A549 (cell line): Measurements from ENCODE around the gene SLFN5. TPM values are rescaled to one million over a fixed set of nuclear protein-coding genes. Genes with fewer than 3 reads are reported as not detected.
"Not testable (repeated sequence)": the region's sequence is repeated elsewhere in the genome, so short reads cannot be mapped to it uniquely, and the experiment has no call there.

ENCODE experiments used
- ATAC-seq, 2 experiments: fragments of 200-7000 bp in 1 of 2; fragments of >200 bp in 1 of 2; cut with Nextera tagmentation in 1 of 2; cut with Tn5 transposase in 1 of 2; 3 replicates each; pipeline versions ENCODE4 v1.8.0 to v1.9.1; 2018 to 2020; ENCODE audit warnings: mild to moderate bottlenecking in 1 of 2, moderate library complexity in 1 of 2
- CTCF ChIA-PET: fragments of 300-600 bp; sonication (Branson Sonifier 250); formaldehyde crosslinking; extraction: SDS; loops from one replicate; lab custom pipeline; 2021; ENCODE audit warnings: antibody characterized with exemption, inconsistent platforms; lab: Yijun Ruan, JAX
- POLR2A ChIA-PET: fragments of 350-600 bp; formaldehyde crosslinking; extraction: SDS; loops from one replicate; lab custom pipeline; 2021; ENCODE audit warnings: antibody characterized with exemption, inconsistent platforms; lab: Yijun Ruan, JAX
- DNase-seq, 2 experiments: peaks; one replicate each; pipeline versions ENCODE4 v3.0.0 to v3.0.0-alpha.2; 2011 to 2016; ENCODE audit warnings: low read depth in 1 of 2, low spot score in 1 of 2
- FAIRE-seq: peaks from 2 replicates; lab custom pipeline; 2011; peaks lifted over from hg19 to GRCh38; lab: Jason Lieb, UNC
- H3K27ac ChIP-seq, 2 experiments: fragments of >200 bp; sonication (Bioruptor Twin); formaldehyde crosslinking; 3 replicates each; pipeline ENCODE4 v1.5.1; 2016 to 2017
- H3K4me1 ChIP-seq: fragments of >200 bp; sonication (Bioruptor Twin); formaldehyde crosslinking; 3 replicates; pipeline ENCODE4 v1.6.1; 2016
- H3K4me2 ChIP-seq: fragments of >200 bp; sonication (Bioruptor Twin); formaldehyde crosslinking; 3 replicates; pipeline ENCODE4 v1.6.1; 2016
- H3K4me3 ChIP-seq: fragments of >200 bp; sonication (Bioruptor Twin); formaldehyde crosslinking; 3 replicates; pipeline ENCODE4 v1.5.1; 2016
- H3K9me3 ChIP-seq: fragments of >200 bp; sonication (Bioruptor Twin); formaldehyde crosslinking; 3 replicates; pipeline ENCODE4 v1.6.1; 2016
- BCL3 ChIP-seq: fragments of >200 bp; sonication (Bioruptor Twin); formaldehyde crosslinking; IDR thresholded peaks from 3 replicates; pipeline ENCODE4 v1.6.1; 2016
- CEBPB ChIP-seq, 2 experiments: fragments of >200 bp in 1 of 2; sonication (Bioruptor Twin) in 1 of 2; formaldehyde crosslinking in 1 of 2; IDR thresholded peaks; 2 replicates each; pipeline ENCODE4 v1.6.1; 2012 to 2016
- FOSB ChIP-seq: fragments of 250-450 bp; sonication (Bioruptor Pico); IDR thresholded peaks from 2 replicates; pipeline ENCODE4 v1.5.0; 2020; ENCODE audit warnings: mild to moderate bottlenecking, moderate library complexity
- GATA3 ChIP-seq: IDR thresholded peaks from 2 replicates; pipeline ENCODE4 v1.6.1; 2012; ENCODE audit warnings: borderline replicate concordance
- JUN ChIP-seq, 2 experiments: fragments of >200 bp; sonication (Bioruptor Twin); formaldehyde crosslinking; IDR thresholded peaks; 2 replicates in 1 of 2; 3 replicates in 1 of 2; pipeline ENCODE4 v1.6.1; 2016 to 2017
- JUNB ChIP-seq: fragments of >200 bp; sonication (Bioruptor Twin); formaldehyde crosslinking; IDR thresholded peaks from 2 replicates; pipeline ENCODE4 v1.6.1; 2016
- PBX3 ChIP-seq: IDR thresholded peaks from 2 replicates; pipeline ENCODE4 v1.6.1; 2012
- PHF8 ChIP-seq: fragments of 200-600 bp; sonication (generic); IDR thresholded peaks from 2 replicates; pipeline ENCODE4 v1.6.1; 2016; ENCODE audit warnings: low read depth, mild to moderate bottlenecking, antibody characterized with exemption, moderate library complexity, borderline replicate concordance
- POLR2A ChIP-seq: IDR thresholded peaks from 2 replicates; pipeline ENCODE4 v1.6.1; 2012; ENCODE audit warnings: mild to moderate bottlenecking, low read length
- REST ChIP-seq: fragments of 200-600 bp; sonication (generic); IDR thresholded peaks from 2 replicates; pipeline ENCODE4 v1.6.1; 2016; ENCODE audit warnings: antibody characterized with exemption, mild to moderate bottlenecking, moderate library complexity
- RNF2 ChIP-seq: fragments of 200-600 bp; sonication (generic); IDR thresholded peaks from 2 replicates; pipeline ENCODE4 v1.6.1; 2016; ENCODE audit warnings: low read depth, mild to moderate bottlenecking, antibody characterized with exemption, moderate library complexity, borderline replicate concordance
- ZC3H11A ChIP-seq: fragments of 450-650 bp; IDR thresholded peaks from 2 replicates; pipeline ENCODE4 v1.6.1; 2014; ENCODE audit warnings: antibody characterized with exemption, mild to moderate bottlenecking
- WGBS: methylation state at CpG from one replicate; pipeline ENCODE4 v1.1.6; 2017; ENCODE audit errors: missing lambda C conversion rate; 5-methylcytosine and 5-hydroxymethylcytosine counted together
- polyA minus RNA-seq: library from RNA; depleted of rRNA, polyadenylated mRNA; stranded (reverse); fragments of >200 nt; gene quantifications from 2 replicates; pipeline ENCODE4 v1.2.3, GENCODE V29; 2011; rRNA and poly(A)+ RNA removed
- polyA plus RNA-seq, 4 experiments: library from polyadenylated mRNA; depleted of rRNA in 3 of 4; stranded (reverse); fragments of >200 nt; fragmentation: RNase III in 1 of 4; extraction: RNeasy Plus Mini Kit Qiagen cat#74134 plus additional on column Dnase treatment in 1 of 4; gene quantifications; 2 replicates in 3 of 4; 3 replicates in 1 of 4; pipeline ENCODE4 v1.2.3, GENCODE V29; 2011 to 2017
- TF ChIP-seq, protein P1 (sequence below): fragments of 450-650 bp; IDR thresholded peaks from 2 replicates; pipeline ENCODE4 v1.6.1; 2014; ENCODE audit warnings: antibody characterized with exemption
- TF ChIP-seq, protein P2 (sequence below): IDR thresholded peaks from 2 replicates; pipeline ENCODE4 v1.6.1; 2012; ENCODE audit warnings: low read depth, borderline replicate concordance
- TF ChIP-seq, protein P3 (sequence below): IDR thresholded peaks from 2 replicates; pipeline ENCODE4 v1.6.1; 2012

The SLFN5 gene
- 30.3 and 33.1 TPM in 2 replicates for polyA plus RNA-seq (2011; rRNA removed)
- 0.93 and 0.97 TPM in 2 replicates for polyA plus RNA-seq (2012; cell fraction: cytosol; rRNA removed)
- polyA plus RNA-seq (2012; cell fraction: nucleus; rRNA removed), result 0.48 and 0.73 TPM in 2 replicates
- polyA plus RNA-seq (2017; fragmentation: RNase III; extraction: RNeasy Plus Mini Kit Qiagen cat#74134 plus additional on column Dnase treatment), result 1.6 to 2.0 TPM (median 1.9 TPM) in 3 replicates
- polyA minus RNA-seq, result 26.3 and 27.7 TPM in 2 replicates

DNA sequence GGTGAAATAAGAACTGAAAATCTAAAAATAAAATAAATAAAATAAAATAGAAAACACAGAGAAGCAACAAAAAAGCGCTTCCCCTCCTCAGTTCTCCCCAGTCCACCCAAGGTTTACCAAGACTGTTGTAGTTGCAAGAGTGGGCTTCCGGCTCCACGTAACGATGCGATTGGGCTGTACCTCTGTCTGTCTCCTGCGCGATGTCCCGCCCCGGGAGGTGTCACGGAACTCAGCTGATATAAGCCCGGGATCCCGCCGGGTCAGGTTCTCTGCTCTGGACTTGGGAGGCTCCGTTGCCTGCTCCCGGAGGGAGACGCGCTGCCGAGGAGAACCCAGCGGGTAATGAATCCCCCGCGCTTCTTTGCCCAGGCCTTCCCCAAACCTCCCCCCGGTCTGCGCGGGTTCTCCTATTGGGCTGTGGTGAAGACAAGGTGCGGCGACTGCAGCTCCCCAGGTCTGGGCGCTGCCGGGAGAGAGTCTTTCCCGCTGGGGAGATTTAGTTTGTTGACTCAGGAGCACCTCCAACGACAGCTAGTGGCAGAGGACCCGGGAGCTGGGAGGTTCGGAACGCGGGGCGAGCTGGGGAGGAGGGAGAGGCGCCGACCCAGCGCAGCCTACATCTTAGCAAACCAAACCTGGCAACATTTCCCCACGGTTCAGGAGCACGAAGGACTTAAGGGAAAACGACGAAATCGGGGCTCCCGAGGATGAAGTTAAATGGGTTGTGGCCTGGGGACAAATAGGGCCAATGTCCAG is at the start of gene SLFN5:
Gene SLFN5, plus strand, starts transcription at position 268 of the 756 bp plus-strand sequence. CDS start 15,619 bp downstream, outside the sequence.
- Histone ChIP-seq H3K9me3 (no peaks in the 10 kb centered on the region), H3K4me3 (peak within 1 kb of the TSS; percentile 82), H3K27ac (peak within 1 kb of the TSS; percentile 88), H3K4me1 (peaks cover 40% of the 10 kb centered on the region), H3K4me2 (peak within 1 kb of the TSS; percentile 96)
- 2% methylated on average over 43 of the region's 44 CpGs for WGBS
- DNase-seq (peak; percentile 91 to 98), ATAC-seq (peak; percentile 83 to 96), FAIRE-seq (no peak)
- ChIA-PET POLR2A (interaction anchor here (0.6 to 3.4 kb wide), 12 partner anchors 9 to 190 kb away, joined by 3 to 65 read pairs (median 4); partner anchors contain the start of gene SLFN11), CTCF (interaction anchor here (0.6 to 6.6 kb wide), 6 partner anchors 9 to 290 kb away, joined by 3 to 30 read pairs (median 3); no protein-coding TSS in a partner anchor)
- TF ChIP-seq PBX3, result peak; percentile 98
- TF ChIP-seq, protein P1, sequence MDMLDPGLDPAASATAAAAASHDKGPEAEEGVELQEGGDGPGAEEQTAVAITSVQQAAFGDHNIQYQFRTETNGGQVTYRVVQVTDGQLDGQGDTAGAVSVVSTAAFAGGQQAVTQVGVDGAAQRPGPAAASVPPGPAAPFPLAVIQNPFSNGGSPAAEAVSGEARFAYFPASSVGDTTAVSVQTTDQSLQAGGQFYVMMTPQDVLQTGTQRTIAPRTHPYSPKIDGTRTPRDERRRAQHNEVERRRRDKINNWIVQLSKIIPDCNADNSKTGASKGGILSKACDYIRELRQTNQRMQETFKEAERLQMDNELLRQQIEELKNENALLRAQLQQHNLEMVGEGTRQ, result no peak
- TF ChIP-seq JUNB, result no peak
- peak; percentile 89; the same call in 1 of the 2 replicates for TF ChIP-seq PHF8
- TF ChIP-seq, protein P2, sequence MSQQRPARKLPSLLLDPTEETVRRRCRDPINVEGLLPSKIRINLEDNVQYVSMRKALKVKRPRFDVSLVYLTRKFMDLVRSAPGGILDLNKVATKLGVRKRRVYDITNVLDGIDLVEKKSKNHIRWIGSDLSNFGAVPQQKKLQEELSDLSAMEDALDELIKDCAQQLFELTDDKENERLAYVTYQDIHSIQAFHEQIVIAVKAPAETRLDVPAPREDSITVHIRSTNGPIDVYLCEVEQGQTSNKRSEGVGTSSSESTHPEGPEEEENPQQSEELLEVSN, result no peak; the same call in 1 of the 2 replicates
- peak; percentile 68; the same call in 1 of the 2 replicates for TF ChIP-seq RNF2
- peak; percentile 87 to 89; a peak in 3 of 5 replicates for TF ChIP-seq JUN (IDR thresholded peaks at IDR 0.05)
- TF ChIP-seq, protein P3, sequence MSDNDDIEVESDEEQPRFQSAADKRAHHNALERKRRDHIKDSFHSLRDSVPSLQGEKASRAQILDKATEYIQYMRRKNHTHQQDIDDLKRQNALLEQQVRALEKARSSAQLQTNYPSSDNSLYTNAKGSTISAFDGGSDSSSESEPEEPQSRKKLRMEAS, result peak; percentile 39; the same call in 1 of the 2 replicates
- no peak for TF ChIP-seq ZC3H11A
- peak in 1 of 2 experiments; percentile 26; a peak in 1 of 4 replicates for TF ChIP-seq CEBPB (IDR thresholded peaks at IDR 0.05)
- peak; percentile 96 for TF ChIP-seq BCL3
- TF ChIP-seq POLR2A, result peak; percentile 91
- TF ChIP-seq GATA3, result 0 out of 2 replicates have a peak, but pooled peaks have one; percentile 10
- peak; percentile 34; the same call in 1 of the 2 replicates for TF ChIP-seq REST
- TF ChIP-seq FOSB (CRISPR knock-in tag), result no peak

DNA sequence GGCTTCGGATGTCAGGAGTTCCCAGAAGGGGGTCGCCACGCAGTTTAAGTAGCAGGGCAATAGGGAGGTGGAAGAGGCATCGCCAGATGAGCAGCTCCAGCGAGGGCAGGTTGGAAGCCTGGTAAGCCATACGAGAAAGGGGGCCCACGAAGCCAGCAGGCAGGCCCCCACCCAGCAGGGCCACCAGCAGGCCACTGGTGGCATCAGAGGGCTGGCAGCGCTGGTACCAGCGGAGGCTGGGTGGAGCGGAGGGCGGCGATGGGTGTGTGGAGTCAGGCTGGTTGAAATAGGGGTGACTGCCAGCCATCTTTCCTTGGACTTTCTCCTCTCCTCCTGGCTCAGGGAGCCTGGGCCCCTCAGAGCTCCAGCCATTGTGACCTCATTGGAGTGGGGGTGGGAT is 48.9 kb upstream of the SLFN5 start, which contains the start of gene SLC35G3:
Gene SLC35G3, minus strand, starts transcription at position 393 of the 400 bp plus-strand sequence. Its CDS starts 86 bp downstream, at position 307.
- H3K4me1 ChIP-seq, DNase-seq, H3K27ac ChIP-seq, CTCF ChIA-PET, H3K4me3 ChIP-seq, H3K9me3 ChIP-seq, POLR2A ChIA-PET, H3K4me2 ChIP-seq, FAIRE-seq, ATAC-seq: not testable (repeated sequence)
- 72% methylated on average over 12 of the region's 12 CpGs for WGBS

GRCh38 chr17:35195062-35195461 is 47.8 kb upstream of the SLFN5 start:
- CTCF ChIA-PET, result not testable (repeated sequence)

GRCh38 chr17:35202582-35202981 is 40.3 kb upstream of the SLFN5 start:
- H3K27ac ChIP-seq, CTCF ChIA-PET, H3K9me3 ChIP-seq, FAIRE-seq, DNase-seq, H3K4me3 ChIP-seq, ATAC-seq, POLR2A ChIA-PET, H3K4me1 ChIP-seq, H3K4me2 ChIP-seq: not testable (repeated sequence)
- WGBS, result 3% methylated on average over 2 of the region's 2 CpGs

More at GRCh38 chr17:35195062-35195461, 47.8 kb upstream of the SLFN5 start:
- H3K4me2 ChIP-seq, FAIRE-seq, H3K4me1 ChIP-seq, H3K9me3 ChIP-seq, H3K4me3 ChIP-seq, DNase-seq, H3K27ac ChIP-seq, POLR2A ChIA-PET, ATAC-seq: not testable (repeated sequence)
- WGBS, result 67% methylated on average over 3 of the region's 31 CpGs
